ENCODE data around the gene FERMT2.

DNA sequence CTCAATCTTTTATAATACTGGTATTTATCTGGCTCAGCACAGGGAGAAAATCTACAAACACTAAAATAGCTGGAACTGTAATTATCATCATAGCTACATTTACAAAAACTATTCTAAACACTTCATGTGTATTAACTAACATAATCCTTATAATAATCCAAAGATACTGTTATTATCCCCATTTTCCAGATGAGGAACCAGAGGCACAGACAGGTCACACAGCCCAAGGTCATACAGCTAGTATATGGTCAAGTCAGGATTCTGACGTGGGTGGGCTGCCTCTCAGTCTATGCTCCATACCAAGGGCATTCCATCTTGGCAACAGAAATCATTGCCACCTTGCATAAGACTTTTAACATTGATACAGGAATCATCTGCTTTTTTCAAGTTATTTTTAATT, 11.4 kb downstream of the FERMT2 start:
- TF ChIP-seq, protein P1, sequence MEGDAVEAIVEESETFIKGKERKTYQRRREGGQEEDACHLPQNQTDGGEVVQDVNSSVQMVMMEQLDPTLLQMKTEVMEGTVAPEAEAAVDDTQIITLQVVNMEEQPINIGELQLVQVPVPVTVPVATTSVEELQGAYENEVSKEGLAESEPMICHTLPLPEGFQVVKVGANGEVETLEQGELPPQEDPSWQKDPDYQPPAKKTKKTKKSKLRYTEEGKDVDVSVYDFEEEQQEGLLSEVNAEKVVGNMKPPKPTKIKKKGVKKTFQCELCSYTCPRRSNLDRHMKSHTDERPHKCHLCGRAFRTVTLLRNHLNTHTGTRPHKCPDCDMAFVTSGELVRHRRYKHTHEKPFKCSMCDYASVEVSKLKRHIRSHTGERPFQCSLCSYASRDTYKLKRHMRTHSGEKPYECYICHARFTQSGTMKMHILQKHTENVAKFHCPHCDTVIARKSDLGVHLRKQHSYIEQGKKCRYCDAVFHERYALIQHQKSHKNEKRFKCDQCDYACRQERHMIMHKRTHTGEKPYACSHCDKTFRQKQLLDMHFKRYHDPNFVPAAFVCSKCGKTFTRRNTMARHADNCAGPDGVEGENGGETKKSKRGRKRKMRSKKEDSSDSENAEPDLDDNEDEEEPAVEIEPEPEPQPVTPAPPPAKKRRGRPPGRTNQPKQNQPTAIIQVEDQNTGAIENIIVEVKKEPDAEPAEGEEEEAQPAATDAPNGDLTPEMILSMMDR (IDR thresholded peaks at IDR 0.05): no peak
- no peak for TF ChIP-seq EP300 (IDR thresholded peaks at IDR 0.05)
- no peak for TF ChIP-seq POLR2A (IDR thresholded peaks at IDR 0.05)
